ENCODE measurements around the gene SEC61A1.

SEC61A1 gene

GRCh38 chr3:128060473-128061381 lies 8.5 kb downstream of the SEC61A1 start:
- DNase-seq: no peak

GRCh38 chr3:128062033-128062745 lies 10.0 kb downstream of the SEC61A1 start:
- DNase-seq: no peak

GRCh38 chr3:128063865-128064264 lies 11.6 kb downstream of the SEC61A1 start:
- no peak for DNase-seq

GRCh38 chr3:128064962-128065361 lies 12.7 kb downstream of the SEC61A1 start:
- no peak for DNase-seq

- DNase-seq: no peak
Observed at GRCh38 chr3:128066114-128066513, 13.9 kb downstream of the SEC61A1 start.

GRCh38 chr3:128066676-128067075 lies 14.4 kb downstream of the SEC61A1 start:
- DNase-seq: no peak

- DNase-seq: no peak
Observed at GRCh38 chr3:128067489-128067888, 15.3 kb downstream of the SEC61A1 start.

- DNase-seq: peak; percentile 67
Observed at GRCh38 chr3:128068156-128068620, 16.0 kb downstream of the SEC61A1 start.

- DNase-seq: no peak
Observed at GRCh38 chr3:128069271-128069670, 17.0 kb downstream of the SEC61A1 start.

- DNase-seq: no peak
Observed at GRCh38 chr3:128070898-128071591, 18.8 kb downstream of the SEC61A1 start.

GRCh38 chr3:128071771-128072453 lies 19.7 kb downstream of the SEC61A1 start:
- no peak for DNase-seq

GRCh38 chr3:128072454-128073184 lies 20.4 kb downstream of the SEC61A1 start:
- DNase-seq: no peak

- no peak for DNase-seq
Observed at GRCh38 chr3:128073185-128073725, 21.0 kb downstream of the SEC61A1 start.

- no peak for DNase-seq
Observed at GRCh38 chr3:128073807-128074206, 21.6 kb downstream of the SEC61A1 start.

- no peak for DNase-seq
Observed at GRCh38 chr3:128074851-128075521, 22.7 kb downstream of the SEC61A1 start.

- DNase-seq: peak; percentile 89
Observed at GRCh38 chr3:128075522-128076482, 23.6 kb downstream of the SEC61A1 start.

GRCh38 chr3:128076483-128077201 lies 24.4 kb downstream of the SEC61A1 start:
- DNase-seq: no peak

- no peak for DNase-seq
Observed at GRCh38 chr3:128077202-128077624, 25.0 kb downstream of the SEC61A1 start.

- DNase-seq: no peak
Observed at GRCh38 chr3:128077665-128078064, 25.4 kb downstream of the SEC61A1 start.
